ENCODE measurements around the gene CARD11. TPM values are rescaled to one million over a fixed set of nuclear protein-coding genes. Genes with fewer than 3 reads are reported as not detected.

Gene CARD11
- total RNA-seq, 1 experiment from 2014 or later = 0.57 TPM

DNA sequence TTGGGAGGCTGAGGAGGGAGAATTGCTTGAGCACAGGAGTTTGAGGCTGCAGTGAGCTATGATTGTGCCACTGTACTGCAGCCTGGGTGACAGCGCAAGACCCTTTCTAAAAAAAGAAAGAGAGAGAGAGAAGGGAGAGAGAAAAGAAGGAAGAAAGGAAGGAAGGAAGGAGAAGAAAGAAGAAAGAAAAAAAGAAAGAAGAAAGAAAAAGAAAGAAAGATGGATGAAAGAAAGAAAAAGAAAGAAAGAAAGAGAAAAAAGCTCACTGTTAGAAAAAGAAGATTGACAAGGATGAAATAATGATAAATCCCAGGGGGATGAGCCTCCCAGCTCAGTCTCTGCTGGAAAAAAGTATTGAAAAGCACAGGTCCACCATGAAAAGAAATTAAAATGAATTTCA is 22.8 kb upstream of the CARD11 start:
- no peak overlapping the region for H3K4me3 ChIP-seq (replicated peaks in 1 of 2; ENCODE audit: low read depth in 1 of 2, low read length in 2 of 2)
- no peak for DNase-seq (ENCODE audit: low read depth, low spot score)
- TF ChIP-seq JUND (IDR thresholded peaks at IDR 0.05) (no peak), EZH2 (IDR thresholded peaks at IDR 0.05) (no peak)
- TF ChIP-seq, protein P1, sequence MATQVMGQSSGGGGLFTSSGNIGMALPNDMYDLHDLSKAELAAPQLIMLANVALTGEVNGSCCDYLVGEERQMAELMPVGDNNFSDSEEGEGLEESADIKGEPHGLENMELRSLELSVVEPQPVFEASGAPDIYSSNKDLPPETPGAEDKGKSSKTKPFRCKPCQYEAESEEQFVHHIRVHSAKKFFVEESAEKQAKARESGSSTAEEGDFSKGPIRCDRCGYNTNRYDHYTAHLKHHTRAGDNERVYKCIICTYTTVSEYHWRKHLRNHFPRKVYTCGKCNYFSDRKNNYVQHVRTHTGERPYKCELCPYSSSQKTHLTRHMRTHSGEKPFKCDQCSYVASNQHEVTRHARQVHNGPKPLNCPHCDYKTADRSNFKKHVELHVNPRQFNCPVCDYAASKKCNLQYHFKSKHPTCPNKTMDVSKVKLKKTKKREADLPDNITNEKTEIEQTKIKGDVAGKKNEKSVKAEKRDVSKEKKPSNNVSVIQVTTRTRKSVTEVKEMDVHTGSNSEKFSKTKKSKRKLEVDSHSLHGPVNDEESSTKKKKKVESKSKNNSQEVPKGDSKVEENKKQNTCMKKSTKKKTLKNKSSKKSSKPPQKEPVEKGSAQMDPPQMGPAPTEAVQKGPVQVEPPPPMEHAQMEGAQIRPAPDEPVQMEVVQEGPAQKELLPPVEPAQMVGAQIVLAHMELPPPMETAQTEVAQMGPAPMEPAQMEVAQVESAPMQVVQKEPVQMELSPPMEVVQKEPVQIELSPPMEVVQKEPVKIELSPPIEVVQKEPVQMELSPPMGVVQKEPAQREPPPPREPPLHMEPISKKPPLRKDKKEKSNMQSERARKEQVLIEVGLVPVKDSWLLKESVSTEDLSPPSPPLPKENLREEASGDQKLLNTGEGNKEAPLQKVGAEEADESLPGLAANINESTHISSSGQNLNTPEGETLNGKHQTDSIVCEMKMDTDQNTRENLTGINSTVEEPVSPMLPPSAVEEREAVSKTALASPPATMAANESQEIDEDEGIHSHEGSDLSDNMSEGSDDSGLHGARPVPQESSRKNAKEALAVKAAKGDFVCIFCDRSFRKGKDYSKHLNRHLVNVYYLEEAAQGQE (IDR thresholded peaks at IDR 0.05; ENCODE audit: low read depth) = no peak
- H4K20me1 ChIP-seq (ENCODE audit: insufficient read depth) = no peaks in the 10 kb centered on the region
- ChIA-PET RAD21 (ENCODE audit: low non-redundant PET in 1 of 2, low total read pairs in 2 of 2, uncharacterized antibody in 2 of 2, unreplicated experiment in 2 of 2) (no interaction called here), POLR2A (no interaction called here), CTCF (interaction anchor here (1.0 kb wide), 1 partner anchor 179 kb away, joined by 3 read pairs; no protein-coding TSS in a partner anchor)
- BruUV-seq (replicated peaks) = no TSS peak
- no peak overlapping the region for H3K27ac ChIP-seq (ENCODE audit: low read depth, low read length)
- H2AFZ ChIP-seq (ENCODE audit: low read depth, low read length, poor library complexity, severe bottlenecking) = no peak overlapping the region
- no peak overlapping the region for H3K4me2 ChIP-seq (ENCODE audit: low read length)
- no peaks in the 10 kb centered on the region for H3K4me1 ChIP-seq (ENCODE audit: control insufficient read depth in 1 of 2, insufficient read depth in 2 of 2, low read length in 2 of 2)
- H3K27me3 ChIP-seq (ENCODE audit: insufficient read depth, low read length) = peaks cover 12% of the 10 kb centered on the region; the same call in 1 of the 2 replicates
- H3K9me2 ChIP-seq (ENCODE audit: insufficient read depth) = no peaks in the 10 kb centered on the region
- no peak overlapping the region for H3K9ac ChIP-seq (ENCODE audit: low read length)
- no peaks in the 10 kb centered on the region for H3K36me3 ChIP-seq (ENCODE audit: control insufficient read depth in 1 of 2, insufficient read depth in 2 of 2, low read length in 2 of 2)
- intact Hi-C loops (cut with micrococcal nuclease) = no loop called here
- no peaks in the 10 kb centered on the region for H3K79me2 ChIP-seq (ENCODE audit: insufficient read depth, low read length)
- no peak for ATAC-seq
- H3K9me3 ChIP-seq (ENCODE audit: control insufficient read depth in 1 of 2, insufficient read depth in 1 of 2, low read depth in 1 of 2, low read length in 2 of 2) = no peaks in the 10 kb centered on the region

DNA sequence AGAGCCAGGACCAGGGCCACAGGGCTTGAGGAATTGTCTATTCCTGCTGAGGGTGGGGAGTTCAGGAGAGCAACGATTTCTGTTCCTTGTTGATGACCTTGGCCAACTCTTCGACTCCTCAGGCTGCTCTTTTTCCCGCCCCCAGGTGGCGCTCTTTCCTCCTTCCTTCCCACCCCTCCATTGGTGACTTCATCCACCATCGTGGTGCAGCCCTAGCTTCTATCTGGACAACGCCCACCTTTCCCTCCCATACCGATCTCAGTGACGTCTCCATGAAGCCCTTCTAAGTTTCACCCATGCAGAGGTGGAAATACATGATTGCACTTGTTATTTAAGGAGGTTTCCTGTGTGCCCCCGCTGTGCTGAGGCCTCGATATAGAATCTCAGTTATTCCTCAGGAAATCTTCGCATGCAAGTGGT is 22.1 kb upstream of the CARD11 start:
- ATAC-seq (peak; percentile 98), DNase-seq (ENCODE audit: low read depth, low spot score) (peak; percentile 59)
- POLR2A ChIA-PET = no interaction called here

More for the DNA sequence above, 22.1 kb upstream of the CARD11 start:
- Histone ChIP-seq H2AFZ (ENCODE audit: low read depth, low read length, poor library complexity, severe bottlenecking) (no peak overlapping the region), H3K9me2 (ENCODE audit: insufficient read depth) (no peaks in the 10 kb centered on the region), H3K27ac (ENCODE audit: low read depth, low read length) (no peak overlapping the region), H4K20me1 (ENCODE audit: insufficient read depth) (no peaks in the 10 kb centered on the region), H3K27me3 (ENCODE audit: insufficient read depth, low read length) (peaks cover 12% of the 10 kb centered on the region; the same call in 1 of the 2 replicates), H3K4me2 (ENCODE audit: low read length) (no peak overlapping the region), H3K79me2 (ENCODE audit: insufficient read depth, low read length) (no peaks in the 10 kb centered on the region), H3K4me1 (ENCODE audit: control insufficient read depth in 1 of 2, insufficient read depth in 2 of 2, low read length in 2 of 2) (no peaks in the 10 kb centered on the region), H3K36me3 (ENCODE audit: control insufficient read depth in 1 of 2, insufficient read depth in 2 of 2, low read length in 2 of 2) (no peaks in the 10 kb centered on the region), H3K9me3 (ENCODE audit: control insufficient read depth in 1 of 2, insufficient read depth in 1 of 2, low read depth in 1 of 2, low read length in 2 of 2) (no peaks in the 10 kb centered on the region), H3K9ac (ENCODE audit: low read length) (no peak overlapping the region), H3K4me3 (replicated peaks in 1 of 2; ENCODE audit: low read depth in 1 of 2, low read length in 2 of 2) (no peak overlapping the region)
- RAD21 ChIA-PET (ENCODE audit: low non-redundant PET in 1 of 2, low total read pairs in 2 of 2, uncharacterized antibody in 2 of 2, unreplicated experiment in 2 of 2) = no interaction called here
- intact Hi-C loops (cut with micrococcal nuclease) = loop anchor here (1.0 kb wide), 1 partner anchor 90 kb away; no protein-coding TSS in a partner anchor
- no TSS peak for BruUV-seq (replicated peaks)
- CTCF ChIA-PET = interaction anchor here (1.0 kb wide), 1 partner anchor 179 kb away, joined by 3 read pairs; no protein-coding TSS in a partner anchor
- TF ChIP-seq YY1 (IDR thresholded peaks at IDR 0.05; ENCODE audit: extremely low read depth, insufficient replicate concordance, low read depth, low read length) = peak; percentile 45
- no peak for TF ChIP-seq ZFX (IDR thresholded peaks at IDR 0.05)
- TF ChIP-seq, protein P2, sequence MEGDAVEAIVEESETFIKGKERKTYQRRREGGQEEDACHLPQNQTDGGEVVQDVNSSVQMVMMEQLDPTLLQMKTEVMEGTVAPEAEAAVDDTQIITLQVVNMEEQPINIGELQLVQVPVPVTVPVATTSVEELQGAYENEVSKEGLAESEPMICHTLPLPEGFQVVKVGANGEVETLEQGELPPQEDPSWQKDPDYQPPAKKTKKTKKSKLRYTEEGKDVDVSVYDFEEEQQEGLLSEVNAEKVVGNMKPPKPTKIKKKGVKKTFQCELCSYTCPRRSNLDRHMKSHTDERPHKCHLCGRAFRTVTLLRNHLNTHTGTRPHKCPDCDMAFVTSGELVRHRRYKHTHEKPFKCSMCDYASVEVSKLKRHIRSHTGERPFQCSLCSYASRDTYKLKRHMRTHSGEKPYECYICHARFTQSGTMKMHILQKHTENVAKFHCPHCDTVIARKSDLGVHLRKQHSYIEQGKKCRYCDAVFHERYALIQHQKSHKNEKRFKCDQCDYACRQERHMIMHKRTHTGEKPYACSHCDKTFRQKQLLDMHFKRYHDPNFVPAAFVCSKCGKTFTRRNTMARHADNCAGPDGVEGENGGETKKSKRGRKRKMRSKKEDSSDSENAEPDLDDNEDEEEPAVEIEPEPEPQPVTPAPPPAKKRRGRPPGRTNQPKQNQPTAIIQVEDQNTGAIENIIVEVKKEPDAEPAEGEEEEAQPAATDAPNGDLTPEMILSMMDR (IDR thresholded peaks at IDR 0.05 in 2 of 3, conservative IDR thresholded peaks at IDR 0.05 in 1 of 3; ENCODE audit: borderline replicate concordance in 1 of 3, insufficient read depth in 1 of 3, low read depth in 2 of 3, low read length in 2 of 3) = peak; percentile 55 to 93 (median 87); a peak in 5 of 6 replicates
- TF ChIP-seq RAD21 (IDR thresholded peaks at IDR 0.05; ENCODE audit: low read depth) = peak; percentile 69
- no peak for TF ChIP-seq SRF (IDR thresholded peaks at IDR 0.05; ENCODE audit: low read depth)
- TF ChIP-seq JUND (IDR thresholded peaks at IDR 0.05) = no peak
- TF ChIP-seq, protein P3, sequence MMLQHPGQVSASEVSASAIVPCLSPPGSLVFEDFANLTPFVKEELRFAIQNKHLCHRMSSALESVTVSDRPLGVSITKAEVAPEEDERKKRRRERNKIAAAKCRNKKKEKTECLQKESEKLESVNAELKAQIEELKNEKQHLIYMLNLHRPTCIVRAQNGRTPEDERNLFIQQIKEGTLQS (IDR thresholded peaks at IDR 0.05) = no peak
